ENCODE data around the gene RPS6KA2.
"Not testable (repeated sequence)": the region's sequence is repeated elsewhere in the genome, so short reads cannot be mapped to it uniquely, and the experiment has no call there.

The RPS6KA2 gene

DNA sequence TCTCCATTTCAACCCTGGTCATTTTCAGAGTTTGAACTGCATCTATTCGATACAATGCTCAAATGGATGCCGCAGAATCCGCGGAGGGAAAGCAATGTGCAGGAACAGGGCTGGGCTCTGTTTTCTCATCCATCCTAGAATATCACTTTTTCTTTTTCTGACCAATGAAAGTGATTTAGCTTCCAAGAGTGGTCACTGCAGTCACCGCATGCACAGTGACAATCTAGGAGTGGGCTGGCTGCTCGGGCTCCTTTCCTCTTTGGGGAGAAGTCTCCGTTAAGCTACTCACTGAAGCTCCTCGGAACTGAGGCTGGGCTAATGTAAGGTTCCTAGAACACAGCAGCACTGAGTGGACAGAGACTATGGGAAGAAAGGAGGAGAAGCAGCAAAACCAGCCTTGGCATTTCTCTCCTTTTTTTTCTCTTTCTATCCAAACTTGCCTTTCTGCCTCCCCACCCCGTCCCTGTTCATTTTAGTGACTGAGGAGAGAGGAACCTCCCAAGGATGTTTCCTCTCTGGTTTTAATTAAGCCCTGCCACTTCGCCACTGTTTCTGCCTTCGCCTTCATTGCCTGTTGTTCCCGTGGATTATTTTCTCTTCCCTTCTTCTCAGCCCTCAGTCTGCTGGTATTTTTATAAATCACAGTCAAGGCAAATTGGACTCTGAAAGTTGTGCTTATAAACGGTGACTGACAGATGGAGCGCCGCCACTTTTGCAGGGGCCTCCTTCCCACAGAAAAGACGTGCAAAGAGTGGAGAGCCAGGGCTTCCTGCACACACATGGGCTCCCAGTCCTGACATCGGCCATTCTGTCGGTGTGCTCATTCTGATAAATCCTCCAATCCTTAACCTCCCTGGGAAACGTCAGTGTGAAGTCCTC is 81.7 kb downstream of the RPS6KA2 start:
- no peak for DNase-seq

DNA sequence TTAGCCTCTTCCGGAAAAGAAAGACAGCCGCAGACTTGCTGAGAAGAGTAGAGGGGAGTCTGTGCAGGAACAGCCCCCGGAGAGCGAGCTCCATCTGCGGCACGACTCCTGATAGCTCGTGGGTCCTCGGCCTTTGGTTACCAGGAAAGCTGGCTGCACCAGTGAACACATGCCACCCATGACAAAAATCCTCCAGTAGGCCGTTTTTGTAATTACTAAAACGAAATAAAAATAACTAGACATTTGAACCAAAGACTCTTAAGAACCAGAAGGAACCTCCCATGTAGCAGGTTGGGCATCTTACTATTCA is 82.8 kb downstream of the RPS6KA2 start:
- DNase-seq = no peak

DNA sequence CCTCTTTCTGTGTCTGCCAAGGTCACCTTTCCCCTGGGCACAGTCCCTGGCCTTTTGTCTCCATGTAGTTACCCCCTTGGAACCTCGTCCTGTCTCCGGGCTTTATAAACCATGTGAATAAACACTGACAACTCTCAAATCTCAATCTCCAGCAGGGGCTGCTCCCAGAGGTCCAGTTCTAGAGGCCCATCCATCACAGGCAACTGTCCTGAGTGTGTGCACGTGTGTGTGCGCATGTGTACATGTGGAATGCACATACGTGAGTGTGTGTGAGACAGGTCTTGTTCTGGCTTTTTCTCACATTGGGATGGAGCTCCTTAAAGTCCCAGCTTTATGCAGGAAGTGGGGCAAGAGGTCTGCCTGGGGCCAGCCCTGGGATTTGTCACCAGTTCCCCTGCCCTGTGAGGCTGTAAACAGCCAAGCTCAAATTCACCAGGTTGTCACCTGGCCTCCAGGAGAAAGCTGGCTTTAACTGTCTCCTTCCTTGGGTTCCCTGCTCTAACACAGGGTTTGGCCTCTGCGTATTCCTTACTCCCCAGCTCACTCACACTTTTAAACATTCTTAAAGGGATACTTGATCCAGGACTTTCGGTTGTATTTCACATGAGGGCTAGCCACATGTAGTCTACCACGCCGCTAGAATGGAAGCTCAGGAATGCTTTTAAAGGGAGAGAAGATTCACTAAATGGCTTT is 83.3 kb downstream of the RPS6KA2 start:
- no peak for DNase-seq

DNA sequence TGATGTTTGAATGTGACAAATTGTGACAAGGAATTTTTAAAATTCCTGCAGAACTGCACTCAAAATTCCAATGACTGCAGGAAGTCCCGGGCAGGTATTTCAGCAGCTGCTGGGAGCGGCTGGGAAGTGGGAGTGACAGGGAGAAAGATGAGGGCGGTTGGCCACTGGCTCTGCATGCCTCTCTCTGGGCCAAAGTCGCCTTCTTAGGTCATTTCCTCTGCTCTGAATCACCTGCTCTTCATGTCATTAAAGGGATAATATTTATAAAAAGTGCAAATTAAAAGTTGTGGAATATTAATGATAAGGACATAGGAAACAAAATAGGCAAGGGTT is 84.5 kb downstream of the RPS6KA2 start:
- no peak for DNase-seq

DNA sequence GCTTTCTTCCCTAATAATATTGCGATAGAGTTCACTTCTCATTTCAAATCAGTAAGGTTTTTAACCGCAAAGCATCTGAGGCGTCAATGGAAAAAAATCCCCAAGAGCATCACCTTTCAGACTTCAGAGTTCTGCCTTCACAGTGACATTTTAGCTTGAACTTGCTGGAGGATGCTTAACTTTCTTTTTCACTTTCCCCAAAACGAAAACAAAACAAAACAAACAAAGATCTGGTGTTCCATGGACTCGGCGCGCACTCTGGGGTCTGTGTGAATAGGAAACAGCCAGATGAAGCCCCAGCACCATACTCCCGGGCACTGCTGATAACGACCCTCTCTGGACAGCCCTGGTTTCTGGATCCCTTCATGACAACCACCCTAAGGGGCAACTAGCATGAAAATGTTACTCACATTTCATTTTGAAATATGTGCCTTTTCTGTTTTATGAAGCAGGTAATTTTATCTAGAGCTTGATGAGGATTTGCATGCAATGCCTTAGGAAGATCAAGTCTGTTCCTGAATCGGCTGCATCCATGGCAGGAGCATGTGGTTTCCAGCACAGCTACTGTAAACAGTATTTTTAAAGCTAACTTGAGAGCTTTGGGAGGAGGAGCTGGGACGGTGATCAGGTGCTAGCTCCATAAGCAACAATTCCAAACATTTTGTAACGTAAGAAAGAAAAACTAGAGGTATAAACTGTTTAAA is 85.0 kb downstream of the RPS6KA2 start:
- DNase-seq = no peak

DNA sequence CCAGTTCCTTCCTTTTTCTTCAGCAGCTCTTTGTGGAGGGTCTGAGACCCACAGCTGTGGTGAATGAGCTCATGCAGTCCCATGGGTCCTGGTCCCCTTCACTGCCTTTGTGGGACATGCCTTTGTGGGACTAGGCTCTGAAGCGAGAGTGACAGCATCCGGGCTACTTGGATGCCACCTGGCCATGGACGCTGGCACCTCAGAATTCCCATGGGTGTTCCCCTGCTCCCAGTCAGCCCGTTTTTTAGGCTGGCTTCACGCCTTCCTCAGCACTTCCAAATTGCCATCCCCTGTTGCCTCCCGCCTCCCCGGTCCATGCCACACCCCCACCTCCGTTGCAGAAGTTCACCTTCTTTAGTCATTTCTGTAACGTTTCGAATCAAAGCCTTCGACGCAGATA is 85.7 kb downstream of the RPS6KA2 start:
- DNase-seq = no peak

DNA sequence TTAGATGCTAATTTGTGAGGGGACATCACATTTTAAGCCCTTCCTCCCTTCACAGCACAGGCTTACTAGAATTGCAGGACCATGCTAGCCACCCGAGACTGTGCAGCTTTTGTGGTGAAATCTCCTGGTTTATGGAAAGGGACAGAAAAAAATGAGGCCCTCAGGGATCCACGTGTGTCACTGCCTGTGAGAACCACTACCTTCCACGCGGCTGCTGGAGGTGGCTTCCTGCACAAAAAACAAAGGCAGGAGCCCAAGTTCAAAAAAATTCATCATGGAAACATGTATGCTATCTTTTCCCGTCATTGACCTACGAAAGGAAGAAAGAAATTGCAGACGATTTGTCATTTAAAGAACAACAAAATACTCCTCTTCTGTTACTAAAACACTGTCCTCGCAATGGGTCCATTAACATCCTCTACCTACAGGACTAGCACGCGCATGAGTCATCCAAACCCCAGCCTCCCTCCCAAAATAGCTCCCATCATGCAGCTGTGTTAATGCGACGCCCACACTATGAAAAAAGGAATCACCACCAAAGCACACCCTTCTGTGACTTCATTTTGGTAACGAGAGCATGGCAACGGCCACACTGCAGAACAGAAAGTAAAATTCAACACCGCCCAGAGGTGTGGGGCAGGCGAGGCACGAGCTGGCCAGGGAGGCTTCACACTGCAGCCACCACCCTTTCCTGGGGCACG is 86.3 kb downstream of the RPS6KA2 start:
- DNase-seq = peak; percentile 69 to 77 (median 72)

DNA sequence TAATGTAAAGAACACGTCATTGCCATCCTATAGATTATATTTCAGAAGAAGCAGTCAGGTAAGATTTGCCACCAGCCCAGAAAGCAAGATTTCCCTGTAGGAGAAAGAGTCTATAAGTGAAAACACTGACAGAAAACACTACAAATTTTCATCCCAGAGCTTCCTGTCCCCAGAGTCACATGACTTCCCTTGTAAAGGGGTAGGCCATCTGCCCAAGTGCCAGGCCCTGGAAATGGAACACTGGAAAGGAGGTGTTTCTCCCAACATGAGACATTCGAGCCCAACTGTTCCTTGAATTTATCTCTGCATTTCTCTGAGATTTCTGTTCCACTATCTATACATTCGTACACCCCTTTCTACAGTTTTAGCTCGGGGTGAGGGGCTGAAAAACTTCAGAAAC is 87.5 kb downstream of the RPS6KA2 start:
- DNase-seq = no peak

DNA sequence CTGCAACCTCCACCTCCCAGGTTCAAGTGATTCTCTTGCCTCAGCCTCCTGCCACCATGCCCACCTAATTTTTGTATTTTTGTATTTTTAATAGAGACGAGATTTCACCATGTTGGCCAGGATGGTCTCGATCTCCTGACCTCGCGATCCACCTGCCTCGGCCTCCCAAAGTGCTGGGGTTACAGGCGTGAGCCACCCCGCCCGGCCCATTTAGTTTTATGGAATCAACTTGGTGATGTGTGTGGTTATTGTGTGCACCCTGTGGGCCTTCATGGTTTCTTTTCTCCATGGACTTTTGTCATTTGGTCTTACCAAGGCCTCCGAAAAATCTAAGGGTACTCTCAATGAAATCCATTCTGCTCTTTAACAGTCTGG is 88.1 kb downstream of the RPS6KA2 start:
- not testable (repeated sequence) for DNase-seq

DNA sequence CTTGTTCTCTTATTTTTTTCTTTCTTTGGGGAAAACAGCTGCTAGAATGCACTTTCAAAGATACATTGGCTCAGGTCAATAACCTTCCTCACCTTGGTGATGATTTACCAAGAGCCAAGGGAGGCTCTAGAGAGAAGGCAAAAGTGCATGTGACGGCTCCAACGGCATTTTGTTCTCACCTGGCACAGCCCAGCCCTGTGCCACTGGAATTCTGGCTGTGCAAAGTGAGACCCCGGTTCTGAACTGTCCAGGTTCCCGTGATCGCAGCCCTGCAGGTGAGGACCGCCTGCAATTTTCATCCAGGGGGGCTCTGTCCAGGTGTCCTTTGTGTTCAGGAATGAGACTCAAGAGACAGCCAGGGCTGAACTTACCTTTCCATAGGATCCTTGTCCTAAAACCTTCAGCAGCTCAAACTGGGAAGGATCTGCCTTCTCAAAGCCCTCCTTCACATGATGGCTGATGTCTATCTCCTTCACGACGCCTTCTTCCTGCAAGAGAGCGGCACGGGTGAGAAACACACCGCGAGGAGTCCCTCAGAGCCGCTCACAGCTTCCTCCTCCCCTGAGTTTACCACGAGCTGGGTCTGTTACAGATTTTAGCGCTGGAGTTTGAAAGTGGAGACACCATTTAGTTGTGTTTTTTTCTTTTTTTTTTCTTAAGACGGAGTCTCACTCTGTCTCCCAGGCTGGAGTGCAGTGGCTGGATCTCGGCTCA is 88.6 kb downstream of the RPS6KA2 start:
- DNase-seq = no peak

DNA sequence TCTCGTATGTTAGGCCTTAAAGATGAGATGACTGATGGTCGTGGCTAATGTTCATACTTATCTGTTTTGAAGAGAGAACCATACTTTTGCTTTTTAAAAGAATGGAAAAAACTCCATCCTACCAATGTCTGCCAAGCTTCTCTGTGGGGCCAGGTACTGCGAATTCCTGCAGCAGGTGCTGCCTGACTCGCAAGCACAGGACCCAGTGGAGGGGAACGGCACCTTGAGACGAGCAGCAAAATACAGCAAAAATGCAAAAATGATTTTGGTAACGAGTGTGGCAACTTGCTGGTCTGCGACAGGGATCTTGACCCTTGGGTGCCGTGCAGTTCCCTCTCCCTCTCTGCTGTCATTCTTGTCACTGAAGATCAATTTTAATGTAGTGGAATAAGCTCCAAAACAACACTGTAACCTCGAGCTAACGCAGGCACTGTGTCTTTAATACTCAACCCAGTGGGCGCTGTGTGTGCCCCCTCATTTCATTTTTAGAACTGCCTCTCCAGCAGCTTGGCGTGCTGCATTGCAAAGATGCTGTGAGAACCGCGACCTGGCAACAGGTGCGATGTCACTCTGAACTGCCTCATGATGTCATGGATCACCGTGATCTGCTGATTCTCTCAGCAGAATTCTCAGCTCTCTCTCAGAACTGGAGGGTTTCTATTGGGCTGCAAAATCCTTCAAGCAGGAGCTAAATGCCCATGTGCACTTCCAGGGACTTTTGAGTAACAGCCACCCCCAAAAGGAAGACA is 92.2 kb downstream of the RPS6KA2 start:
- no peak for DNase-seq

DNA sequence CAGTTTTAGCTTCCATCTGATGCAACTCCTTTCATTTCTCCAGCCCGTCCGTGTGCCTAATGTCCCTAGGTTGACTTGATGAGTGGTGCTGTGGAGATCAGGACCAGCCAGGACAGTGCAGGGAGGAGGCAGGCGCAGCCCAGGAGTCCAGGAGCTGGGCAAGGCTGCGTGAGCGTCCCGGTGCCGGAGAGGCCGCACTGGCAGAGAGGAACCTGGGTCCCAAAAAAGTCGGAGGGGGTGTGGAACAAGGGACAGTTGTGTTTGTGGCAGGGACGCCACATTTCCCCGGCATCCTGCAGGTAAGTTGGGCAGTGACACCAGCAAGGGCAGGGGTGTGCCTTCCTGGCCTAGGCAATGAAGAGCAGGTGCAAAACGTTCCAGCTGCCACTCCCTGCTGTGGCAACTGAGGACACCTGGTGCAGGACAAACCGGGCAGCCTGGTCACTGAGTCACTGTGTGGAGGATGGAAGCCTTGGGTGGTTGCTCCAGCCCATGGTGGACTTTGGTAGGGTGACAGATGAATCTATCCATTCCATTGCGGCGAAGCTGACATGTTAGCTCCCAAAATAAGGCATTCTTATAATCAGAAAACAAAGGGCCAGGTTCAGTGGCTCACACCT is 93.7 kb downstream of the RPS6KA2 start:
- no peak for DNase-seq

DNA sequence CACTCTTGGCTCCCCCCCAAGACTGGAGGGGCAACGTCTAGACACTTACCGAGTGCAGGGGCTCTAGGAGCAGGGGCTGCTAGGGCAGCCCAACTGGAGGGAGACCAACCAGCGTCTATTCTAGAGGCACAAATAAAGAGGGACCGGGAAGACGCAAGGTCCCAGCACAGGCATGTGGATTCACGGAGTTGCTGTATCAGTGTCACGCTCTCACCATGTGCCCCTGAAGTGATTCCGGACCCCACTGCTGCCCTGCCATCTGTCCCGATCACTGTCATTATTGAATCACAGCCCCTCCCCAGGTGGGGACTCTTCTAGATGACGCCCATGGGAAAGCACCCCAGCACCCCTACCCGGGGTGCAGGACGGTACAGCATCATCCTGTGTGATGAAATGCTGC is 94.7 kb downstream of the RPS6KA2 start:
- no peak for DNase-seq

DNA sequence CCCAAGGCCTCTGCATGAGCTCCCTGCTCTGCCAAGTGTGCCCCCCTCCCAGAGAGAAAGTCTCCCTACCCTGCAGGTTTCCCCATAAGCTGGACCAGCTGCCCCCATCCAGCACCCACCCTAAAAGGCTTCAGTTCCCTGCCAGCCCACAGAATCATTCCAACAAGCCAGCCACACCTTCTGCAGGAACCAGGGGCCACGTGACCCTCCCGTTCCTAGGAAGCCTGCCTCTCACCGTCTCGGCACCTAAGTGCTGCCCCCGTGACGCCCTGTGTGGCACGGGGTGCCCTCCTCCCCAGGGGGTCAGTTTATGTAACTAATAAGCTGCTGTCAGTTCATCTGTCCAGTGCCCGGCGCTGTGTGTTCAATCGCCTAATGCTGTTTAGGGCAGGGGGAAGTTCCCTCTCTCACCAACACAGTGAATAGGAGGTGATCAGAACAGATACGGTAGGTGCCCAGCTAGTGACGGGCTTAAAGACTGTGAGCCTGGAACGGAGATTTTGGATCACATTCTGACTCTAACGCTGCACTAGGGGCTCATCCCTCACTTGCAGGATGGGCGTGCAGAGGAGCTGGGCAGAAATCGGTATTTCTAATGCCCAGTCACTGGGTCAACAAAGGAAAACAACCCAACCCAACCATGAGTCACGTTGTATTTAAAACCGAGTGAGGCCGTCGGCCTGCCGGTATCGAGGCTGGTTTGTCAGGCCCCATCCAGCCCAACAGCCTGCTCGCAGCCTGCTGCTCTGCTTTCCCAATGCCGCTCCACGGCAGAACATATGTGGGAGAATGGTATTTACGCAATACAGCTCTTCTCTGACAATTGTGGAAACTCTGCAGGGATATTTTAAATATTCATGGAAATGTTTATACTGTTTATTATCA is 96.6 kb downstream of the RPS6KA2 start:
- no peak for DNase-seq

DNA sequence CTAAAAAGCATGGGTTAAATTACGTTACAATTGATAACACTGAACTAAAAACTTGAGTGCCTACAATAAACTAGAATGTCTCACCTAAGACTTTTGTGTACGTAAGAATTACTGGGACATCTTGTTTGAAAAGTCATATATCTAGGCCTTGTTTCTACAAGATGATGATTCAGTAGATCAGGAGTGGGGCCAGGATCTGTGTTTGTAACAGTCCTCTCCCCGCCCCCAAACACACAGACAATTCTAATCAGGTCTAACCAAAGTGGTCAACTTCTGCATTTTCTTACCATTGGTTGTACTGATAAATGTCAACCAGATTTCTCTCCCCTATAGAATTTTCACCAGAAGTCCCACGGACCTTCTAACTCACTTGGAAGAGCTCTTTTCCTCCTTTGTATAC is 97.5 kb downstream of the RPS6KA2 start:
- no peak for DNase-seq

DNA sequence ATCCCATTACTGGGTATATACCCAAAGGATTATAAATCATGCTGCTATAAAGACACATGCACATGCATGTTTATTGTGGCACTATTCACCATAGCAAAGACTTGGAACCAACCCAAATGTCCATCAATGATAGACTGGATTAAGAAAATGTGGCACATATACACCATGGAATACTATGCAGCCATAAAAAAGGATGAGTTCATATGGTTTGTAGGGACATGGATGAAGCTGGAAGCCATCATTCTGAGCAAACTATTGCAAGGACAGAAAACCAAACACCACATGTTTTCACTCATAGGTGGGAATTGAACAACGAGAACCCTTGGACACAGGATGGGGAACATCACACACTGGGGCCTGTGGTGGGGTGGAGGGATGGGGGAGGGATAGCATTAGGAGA is 98.0 kb downstream of the RPS6KA2 start:
- not testable (repeated sequence) for DNase-seq

DNA sequence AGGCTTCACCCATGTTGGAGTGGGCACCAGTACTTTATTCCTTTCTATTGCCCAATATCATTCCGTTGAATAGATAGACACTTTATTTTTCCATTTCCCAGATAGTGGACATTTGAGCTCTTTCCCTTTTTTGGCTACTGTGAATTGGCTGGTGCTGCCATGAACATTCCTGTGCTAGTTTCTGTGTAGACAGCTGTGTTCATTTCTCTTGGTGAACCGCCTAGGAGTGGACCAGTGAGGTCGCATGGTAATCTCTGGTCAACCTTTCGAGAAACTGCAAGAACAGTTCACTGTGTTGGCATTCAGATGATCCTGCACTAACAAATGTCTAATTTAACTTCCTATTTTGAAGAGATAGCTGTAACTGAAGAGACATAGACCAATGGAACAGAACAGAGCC is 99.2 kb downstream of the RPS6KA2 start:
- DNase-seq = no peak

DNA sequence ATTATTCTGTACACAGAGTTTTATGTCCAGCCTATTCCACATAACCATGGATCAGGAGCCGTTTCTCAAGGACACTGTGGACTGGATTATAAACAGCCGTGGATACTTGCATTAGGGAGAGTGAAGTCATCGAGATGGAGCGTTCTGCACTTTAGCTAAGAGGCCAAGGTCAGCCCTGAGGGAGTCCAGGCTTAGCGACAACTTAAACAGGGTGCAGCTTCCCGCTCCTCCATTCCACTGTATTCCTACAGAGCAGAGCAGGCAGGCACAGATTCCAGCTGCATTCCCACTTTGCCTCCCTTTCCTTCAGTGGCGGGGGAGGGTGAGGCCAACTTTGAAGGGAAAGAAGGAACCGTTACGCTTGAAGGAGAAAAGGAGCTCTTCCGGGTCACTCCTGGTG is 100.1 kb downstream of the RPS6KA2 start:
- no peak for DNase-seq

DNA sequence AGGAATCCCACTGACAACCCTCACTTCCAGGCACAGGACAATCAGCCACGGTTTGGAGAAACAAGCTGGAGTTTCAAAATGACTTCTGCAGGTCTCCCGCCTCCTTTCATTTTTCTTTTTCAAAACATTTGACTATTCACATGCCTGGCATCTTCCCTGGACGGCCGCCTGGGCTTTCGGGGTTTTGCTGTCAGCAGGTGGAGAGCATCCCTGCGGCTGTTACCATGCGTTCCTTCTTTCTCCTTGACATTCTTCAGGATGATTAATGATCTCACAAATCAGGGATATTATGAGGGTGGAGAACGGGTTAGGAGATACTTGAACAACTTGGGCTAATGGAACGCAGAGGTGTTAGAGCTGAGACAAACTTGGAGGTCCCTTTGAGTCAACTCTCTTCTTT is 101.5 kb downstream of the RPS6KA2 start:
- DNase-seq = no peak

DNA sequence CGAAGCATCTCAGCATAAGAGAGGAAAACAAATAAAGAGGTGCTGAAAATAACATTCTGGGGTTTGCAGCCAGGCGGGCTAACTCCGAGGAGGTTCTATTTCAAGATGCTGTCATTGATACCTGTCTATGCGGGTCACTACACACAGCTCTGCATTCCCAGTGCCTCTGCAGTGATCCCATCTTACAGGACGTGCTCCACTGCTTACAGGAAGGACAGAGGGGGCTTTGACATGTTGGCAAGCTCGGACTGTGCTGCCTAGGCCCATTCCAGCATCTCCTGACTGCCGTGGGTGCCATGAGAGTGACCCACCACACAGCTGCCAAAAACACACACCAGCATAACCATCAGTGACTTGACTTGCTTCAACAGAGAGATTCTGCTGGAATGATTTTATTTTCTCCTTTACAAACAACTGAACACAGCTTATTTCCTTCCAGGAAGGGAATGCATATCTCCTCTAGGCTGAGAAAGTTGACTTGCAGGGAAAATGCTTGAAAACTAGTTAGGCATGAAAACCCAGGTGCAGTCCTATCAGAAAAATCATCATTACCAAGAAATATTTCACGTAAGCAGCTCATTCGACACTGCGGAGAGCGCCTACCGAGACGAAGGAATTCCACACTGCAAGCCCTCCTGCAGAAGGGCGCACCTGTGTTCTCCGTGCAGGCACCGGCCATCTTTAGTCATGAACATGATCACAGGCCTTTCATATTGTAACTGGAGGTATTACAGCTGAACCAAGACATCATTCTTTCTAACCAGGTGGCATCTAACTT is 103.1 kb downstream of the RPS6KA2 start:
- DNase-seq = no peak
